Sigmoid colon (tissue), 4 donors: ENCODE measurements around the gene COL6A1.

Source experiments
- EP300 ChIP-seq, 4 donors: sonication (generic); formaldehyde crosslinking; IDR thresholded peaks; one replicate each; pipeline ENCODE4 v1.6.1; 2017; ENCODE audit warnings: antibody characterized with exemption in 4 of 4
- POLR2A ChIP-seq, 2 donors: fragments of 450-650 bp; IDR thresholded peaks; one replicate each; pipeline ENCODE4 v1.6.1; 2016; ENCODE audit warnings: antibody characterized with exemption in 2 of 2, mild to moderate bottlenecking in 2 of 2, moderate library complexity in 2 of 2
- POLR2AphosphoS5 ChIP-seq, 4 donors: sonication (generic); formaldehyde crosslinking; IDR thresholded peaks; one replicate each; pipeline ENCODE4 v1.6.1; 2017; ENCODE audit warnings: antibody characterized with exemption in 4 of 4
- TF ChIP-seq, protein P1 (sequence below), 4 experiments: fragments of 450-650 bp in 3 of 4; fragments of 200-600 bp in 1 of 4; IDR thresholded peaks; one replicate each; pipeline ENCODE4 v1.5.1; 2016 to 2019; ENCODE audit warnings: antibody characterized with exemption in 4 of 4, mild to moderate bottlenecking in 3 of 4, moderate library complexity in 2 of 4

DNA sequence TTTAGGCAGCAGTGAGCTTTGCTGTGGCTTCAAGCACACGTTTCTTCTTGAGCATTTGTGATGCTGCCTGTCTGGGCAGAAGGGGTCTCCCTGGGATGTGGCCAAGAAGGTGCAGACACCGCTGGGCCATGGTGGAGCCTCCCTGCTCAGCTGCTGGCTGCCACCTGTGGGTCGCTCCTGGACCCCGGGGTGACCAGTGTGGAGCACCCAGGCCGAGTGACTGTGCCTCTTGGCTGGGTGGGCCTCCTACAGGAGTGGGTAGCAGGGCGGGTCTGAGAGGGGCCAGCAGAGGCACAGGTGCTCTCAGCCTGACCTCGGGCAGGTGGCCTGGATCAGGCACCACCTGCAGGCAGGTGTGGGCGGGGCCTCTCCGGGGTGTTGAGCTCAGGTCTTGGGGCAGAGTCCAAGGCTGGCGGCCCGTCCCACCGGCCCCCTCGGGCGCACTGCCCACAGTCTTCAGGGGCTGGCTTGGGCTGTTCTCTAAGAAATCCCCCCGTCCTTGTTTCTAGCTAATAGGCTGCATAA is 42.0 kb upstream of the COL6A1 start:
- TF ChIP-seq POLR2A (IDR thresholded peaks at IDR 0.05) (no peak), POLR2AphosphoS5 (IDR thresholded peaks at IDR 0.05) (no peak), EP300 (IDR thresholded peaks at IDR 0.05) (no peak)
- TF ChIP-seq, protein P1, sequence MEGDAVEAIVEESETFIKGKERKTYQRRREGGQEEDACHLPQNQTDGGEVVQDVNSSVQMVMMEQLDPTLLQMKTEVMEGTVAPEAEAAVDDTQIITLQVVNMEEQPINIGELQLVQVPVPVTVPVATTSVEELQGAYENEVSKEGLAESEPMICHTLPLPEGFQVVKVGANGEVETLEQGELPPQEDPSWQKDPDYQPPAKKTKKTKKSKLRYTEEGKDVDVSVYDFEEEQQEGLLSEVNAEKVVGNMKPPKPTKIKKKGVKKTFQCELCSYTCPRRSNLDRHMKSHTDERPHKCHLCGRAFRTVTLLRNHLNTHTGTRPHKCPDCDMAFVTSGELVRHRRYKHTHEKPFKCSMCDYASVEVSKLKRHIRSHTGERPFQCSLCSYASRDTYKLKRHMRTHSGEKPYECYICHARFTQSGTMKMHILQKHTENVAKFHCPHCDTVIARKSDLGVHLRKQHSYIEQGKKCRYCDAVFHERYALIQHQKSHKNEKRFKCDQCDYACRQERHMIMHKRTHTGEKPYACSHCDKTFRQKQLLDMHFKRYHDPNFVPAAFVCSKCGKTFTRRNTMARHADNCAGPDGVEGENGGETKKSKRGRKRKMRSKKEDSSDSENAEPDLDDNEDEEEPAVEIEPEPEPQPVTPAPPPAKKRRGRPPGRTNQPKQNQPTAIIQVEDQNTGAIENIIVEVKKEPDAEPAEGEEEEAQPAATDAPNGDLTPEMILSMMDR (IDR thresholded peaks at IDR 0.05), result no peak
